Measurements from ENCODE around the gene ZNF609.

The ZNF609 gene

DNA sequence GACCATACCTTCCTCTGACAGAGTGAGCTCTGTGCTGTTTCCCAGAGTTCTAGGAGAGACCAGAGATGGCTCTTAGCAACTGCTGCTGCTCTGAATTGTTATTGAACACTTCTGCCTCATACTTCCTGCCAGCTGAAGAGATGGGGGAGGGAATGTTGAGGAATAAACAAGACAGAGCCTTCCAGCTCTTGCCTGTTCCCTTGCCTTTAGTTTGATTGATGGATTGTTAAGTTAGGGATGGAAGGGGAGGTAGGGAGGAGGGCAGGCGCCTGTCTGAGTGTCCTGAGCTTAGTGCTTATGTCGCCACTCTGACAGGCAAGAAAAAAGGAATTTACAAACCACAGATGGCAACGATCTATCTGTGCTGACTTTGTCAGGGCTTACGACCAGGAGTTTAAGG is 42.8 kb downstream of the ZNF609 start:
- DNase-seq: no peak

GRCh38 chr15:64503640-64504039 is 43.3 kb downstream of the ZNF609 start:
- no peak for DNase-seq

DNA sequence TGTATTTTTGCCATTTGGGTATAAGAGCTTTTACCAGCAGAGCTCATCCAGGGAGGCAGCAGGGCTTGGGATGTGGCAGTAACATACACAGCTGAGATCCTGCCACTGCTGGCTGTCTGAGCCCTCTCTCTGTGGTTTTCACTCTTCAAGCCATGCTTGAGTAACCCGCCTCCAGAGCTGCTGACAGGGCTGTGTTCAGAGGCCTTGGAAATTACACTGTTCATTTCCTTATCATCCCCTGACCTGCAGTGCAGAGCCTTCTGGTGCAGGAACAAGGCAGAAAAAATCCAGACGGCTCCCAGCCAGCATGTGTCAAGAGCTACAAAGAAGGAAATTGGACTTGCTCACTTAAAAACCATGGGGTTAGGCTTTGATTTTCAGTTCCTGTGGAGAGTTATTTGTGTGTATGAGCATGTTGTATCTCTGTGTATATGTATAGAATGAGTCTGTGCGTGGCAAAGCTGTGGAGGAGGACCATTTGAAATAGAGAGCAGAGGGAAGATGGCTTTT is 47.0 kb downstream of the ZNF609 start:
- DNase-seq: peak; percentile 49

GRCh38 chr15:64507845-64508244 is 47.5 kb downstream of the ZNF609 start:
- DNase-seq: no peak

DNA sequence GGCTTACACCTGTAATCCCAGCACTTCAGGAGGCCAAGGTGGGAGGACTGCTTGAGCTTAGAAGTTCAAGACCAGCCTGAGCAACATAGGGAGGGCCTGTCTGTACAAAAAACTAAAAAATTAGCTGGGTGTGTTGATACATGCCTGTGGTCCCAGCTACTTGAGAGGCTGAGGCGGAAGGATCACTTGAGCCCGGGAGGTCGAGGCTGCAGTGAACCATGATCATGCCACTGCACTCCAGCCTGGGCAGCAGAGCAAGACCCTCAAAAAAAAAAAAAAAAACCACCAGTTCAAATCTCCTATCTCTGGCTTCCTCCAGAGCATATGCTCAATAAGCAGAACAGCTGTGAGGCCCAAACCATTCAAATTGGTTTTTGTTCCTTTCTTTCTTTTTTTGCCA is 53.4 kb downstream of the ZNF609 start:
- DNase-seq: no peak

- no peak for DNase-seq
These were observed 54.8 kb downstream of the ZNF609 start for GRCh38 chr15:64515196-64515595.

DNA sequence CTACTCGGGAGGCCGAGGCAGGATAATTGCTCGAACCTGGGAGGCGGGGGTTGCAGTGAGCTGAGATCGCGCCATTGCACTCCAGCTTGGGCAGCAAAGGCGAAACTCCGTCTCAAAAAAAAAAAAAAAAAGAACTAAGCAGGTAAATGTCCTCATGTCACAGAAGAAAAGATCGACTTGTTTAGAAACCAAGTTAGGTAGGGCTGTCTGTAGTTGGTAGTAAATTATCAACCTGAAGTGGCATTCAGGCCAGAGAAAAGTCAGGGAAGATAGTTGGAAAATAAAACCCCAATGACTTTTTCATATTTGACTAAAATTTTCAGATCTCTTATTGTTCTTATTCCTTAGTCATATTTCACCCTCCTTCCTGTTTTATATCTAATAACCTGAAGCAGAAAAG is 55.4 kb downstream of the ZNF609 start:
- no peak for DNase-seq

DNA sequence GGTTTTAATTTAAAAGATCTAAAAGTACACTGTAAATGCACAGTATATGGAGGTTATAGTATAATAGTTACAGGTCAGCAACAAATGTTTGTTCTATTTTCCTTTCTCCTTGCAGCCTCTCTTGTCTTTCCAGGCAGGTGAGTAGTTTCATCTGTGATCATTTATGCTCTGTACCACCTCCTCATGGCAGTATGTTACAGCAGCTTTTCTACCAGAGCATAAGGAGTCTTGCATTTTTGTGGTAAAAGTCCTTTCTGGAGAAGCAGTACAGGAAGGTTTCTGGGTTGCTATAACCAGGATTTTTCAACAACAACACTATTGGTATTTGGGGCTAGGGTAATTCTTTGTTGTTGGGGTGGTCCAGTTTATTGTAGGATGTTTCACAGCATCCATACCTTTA is 59.5 kb downstream of the ZNF609 start:
- no peak for DNase-seq

- DNase-seq: no peak
These were observed 60.8 kb downstream of the ZNF609 start for GRCh38 chr15:64521201-64521600.

- no peak for DNase-seq
These were observed 61.4 kb downstream of the ZNF609 start for GRCh38 chr15:64521726-64522164.

DNA sequence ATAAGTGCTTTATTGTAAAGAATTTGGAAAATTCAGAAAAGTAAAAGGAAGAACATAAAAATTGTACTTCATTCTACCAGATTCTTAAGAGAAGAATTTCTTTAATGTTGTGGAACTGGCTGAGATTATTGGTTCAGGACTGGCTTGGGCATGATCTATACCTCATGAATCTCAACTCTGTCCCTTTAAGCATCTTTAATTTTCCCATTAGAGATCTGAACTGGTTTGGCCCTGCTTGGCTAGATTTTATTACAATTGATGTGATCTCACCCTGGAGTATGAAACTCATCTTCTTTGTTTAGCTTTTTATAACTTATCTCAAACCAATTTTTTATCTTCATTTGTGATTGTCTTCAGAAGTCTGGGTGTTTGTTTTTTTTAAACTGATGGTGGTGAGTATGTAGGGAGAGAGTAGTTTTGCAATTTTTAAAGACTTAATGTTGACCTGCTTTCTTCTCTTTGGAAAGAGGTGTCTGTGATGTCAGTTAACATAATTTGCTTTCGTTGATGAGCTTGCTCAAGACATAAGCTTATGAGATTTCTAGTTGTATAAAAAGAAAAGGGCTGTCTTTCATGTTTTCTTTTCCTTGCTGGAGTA is 61.9 kb downstream of the ZNF609 start:
- DNase-seq: no peak

- no peak for DNase-seq
These were observed 62.9 kb downstream of the ZNF609 start for GRCh38 chr15:64523240-64523639.

DNA sequence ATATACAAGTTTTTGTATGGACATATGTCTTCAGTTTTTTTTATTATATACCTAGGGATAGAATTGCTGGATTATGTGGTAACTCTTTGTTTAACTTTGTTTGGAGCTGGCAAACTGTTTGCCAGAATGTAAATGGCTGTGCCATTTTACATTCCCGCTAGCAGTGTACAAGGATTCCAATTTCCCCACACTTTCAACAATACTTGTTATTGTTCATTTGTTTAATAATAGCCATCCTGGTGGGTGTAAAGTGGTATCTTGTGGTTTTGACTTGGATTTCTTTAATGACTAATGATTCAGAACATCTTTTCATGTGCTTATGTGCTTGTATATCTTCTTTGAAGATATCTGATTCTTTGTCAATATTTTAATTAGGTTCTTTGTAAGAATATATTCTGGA is 64.4 kb downstream of the ZNF609 start:
- no peak for DNase-seq

- DNase-seq: no peak
These were observed 65.6 kb downstream of the ZNF609 start for GRCh38 chr15:64525828-64526530.

DNA sequence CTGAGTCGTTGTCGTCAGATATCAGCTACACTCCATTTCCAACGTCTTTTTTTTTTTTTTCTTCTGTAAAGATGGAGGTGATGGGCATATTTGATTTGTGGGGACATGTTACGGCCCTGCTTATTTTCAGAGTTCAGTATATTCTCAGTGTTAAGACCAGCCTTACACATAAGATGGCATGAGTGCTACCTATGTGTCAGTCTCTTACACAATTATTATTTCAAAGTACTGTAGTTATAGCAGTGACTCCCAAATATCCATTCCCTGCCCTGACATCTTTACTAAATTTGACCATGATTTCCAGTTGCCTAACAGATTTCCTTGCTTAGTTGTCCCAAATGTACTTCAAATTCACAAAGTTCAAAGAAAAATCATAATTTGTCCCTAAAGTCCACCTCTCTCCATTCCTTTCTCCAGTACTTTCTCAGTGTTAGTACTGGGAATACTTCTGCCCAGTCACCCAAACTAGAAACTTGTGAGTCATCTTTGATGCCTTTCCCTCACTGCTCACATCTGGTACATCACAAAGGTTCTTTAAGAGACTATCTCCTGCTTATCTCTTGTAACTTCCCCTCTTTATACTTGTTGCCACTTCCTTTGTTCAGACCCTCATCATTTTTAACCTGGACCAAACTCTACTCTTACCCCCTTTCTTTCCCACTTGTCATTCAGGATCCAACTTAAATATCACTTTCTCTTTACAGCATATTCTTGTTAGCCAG is 67.0 kb downstream of the ZNF609 start:
- DNase-seq: no peak

GRCh38 chr15:64528871-64529270 is 68.5 kb downstream of the ZNF609 start:
- no peak for DNase-seq

GRCh38 chr15:64530472-64530871 is 70.1 kb downstream of the ZNF609 start:
- no peak for DNase-seq

- no peak for DNase-seq
These were observed 70.5 kb downstream of the ZNF609 start for GRCh38 chr15:64530918-64531317.

DNA sequence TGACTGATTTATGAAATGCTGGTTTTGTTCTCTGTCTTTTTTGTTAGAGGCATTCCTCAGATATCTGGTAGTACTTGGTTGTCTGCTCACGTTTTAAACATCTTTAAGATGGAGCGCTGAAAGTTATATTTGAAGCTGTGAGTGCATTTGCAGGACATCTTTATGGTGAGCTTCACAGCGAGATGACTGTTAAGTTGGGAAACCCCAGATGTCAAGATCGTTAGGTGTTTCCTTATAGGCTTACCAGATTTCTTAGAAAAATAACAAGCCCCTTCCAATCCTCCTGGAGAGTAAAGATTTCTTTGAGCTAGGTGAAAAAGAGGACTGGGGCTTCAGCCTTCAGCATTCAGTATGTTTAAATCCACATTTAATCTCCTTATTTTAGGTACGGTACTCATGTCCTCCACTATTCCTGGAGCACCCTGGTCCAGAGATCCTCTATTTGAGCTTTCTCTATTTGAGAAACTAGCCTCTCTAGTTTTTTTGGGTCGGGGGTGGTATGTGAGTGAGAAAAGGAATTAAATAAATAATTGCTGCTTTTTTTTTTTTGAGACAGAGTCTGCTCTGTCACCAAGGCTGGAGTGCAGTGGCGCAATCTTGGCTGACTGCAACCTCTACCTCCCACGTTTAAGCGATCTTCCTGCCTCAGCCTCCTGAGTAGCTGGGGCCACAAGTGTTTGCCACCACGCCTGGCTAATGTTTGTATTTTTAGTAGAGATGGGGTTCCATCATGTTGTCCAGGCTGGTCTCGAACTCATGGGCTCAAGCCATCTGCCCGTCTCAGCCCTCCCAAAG is 72.3 kb downstream of the ZNF609 start:
- peak; percentile 42 for DNase-seq

GRCh38 chr15:64535460-64536243 is 75.3 kb downstream of the ZNF609 start:
- no peak for DNase-seq

DNA sequence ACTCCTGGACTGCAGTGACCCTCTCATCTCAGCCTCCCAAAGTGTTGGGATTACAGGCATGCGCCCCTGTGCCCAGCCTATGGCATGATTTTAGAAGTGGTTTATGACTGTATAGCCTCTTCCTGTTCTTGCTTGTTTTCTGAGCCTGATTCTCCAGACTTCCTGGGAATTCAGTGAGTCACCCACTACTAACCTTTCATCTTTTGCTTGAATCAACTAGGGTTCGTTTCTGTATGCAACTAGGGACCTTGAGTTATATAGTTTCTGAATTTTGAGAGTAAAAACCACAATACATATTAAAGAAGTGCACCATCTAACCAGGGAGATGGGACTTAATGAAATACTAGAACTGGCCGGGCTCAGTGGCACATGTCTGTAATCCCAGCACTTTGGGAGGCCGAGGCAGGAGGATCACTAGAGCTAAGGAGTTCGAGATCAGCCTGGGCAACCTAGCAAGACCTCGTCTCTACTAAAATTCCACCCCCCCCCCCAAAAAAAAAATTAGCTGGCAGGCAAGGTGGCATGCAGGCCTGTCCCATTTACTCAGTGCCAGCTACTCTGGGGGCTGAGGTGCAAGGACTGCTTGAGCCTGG is 76.0 kb downstream of the ZNF609 start:
- peak; percentile 34 for DNase-seq

- no peak for DNase-seq
These were observed 81.7 kb downstream of the ZNF609 start for GRCh38 chr15:64542091-64542490.
